HG02610 (cell line): Measurements from ENCODE around the gene EIF3J.

Experiments
- ATAC-seq: cut with Tn5 transposase; IDR thresholded peaks from one replicate; pipeline ENCODE4 v1.9.1; 2021; ENCODE audit warnings: mild to moderate bottlenecking, moderate library complexity; ENCODE audit not compliant: unreplicated experiment

The EIF3J gene

DNA sequence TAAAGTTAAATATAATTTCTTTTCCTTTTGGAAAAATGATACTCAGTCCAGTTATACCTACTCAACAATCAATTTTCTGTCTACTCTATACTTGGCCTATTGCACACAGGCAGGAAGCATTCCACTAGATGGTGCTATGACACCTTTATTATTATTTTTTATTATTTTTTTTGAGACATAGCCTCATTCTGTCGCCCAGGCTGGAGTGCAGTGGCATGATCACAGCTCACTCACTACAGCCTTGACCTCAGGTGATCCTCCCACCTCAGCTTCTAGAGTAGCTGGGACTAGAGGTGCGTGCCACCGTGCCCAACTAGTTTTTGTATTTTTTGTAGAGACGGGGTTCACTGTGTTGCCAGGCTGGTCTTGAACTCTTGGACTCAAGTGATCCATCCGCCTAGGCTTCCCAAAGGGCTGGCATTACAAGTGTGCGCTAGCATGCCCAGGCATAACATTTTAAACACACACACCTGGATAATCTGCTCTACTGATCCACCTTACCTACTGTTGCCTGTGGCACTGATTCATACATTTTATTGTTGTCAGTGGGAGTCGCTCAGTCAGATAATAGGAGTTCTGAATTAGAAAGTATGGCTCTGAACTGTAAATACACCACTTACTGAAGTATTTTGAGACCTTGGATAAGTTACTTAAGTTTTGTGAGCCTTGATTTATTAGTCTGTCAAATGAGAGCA lies 56.2 kb downstream of the EIF3J start:
- ATAC-seq: no peak

DNA sequence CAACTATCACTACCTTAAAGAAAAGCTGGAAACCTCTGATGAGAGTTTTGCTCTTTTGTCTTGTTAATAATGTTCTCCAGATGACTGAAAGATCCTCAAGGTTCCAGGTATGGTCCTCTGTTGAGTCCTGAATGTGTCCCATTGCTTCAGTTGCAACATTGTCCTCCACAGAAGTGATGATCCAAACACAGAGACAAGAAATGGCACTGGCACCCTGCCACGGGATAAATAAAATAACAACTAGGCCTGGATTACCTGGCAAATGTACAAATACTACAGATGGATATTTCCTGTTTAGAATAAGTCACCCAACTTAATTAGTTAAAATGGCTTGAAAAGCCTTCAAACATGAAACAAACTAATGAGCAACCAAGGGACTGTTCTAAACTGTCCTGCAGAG lies 58.3 kb downstream of the EIF3J start:
- no peak for ATAC-seq

DNA sequence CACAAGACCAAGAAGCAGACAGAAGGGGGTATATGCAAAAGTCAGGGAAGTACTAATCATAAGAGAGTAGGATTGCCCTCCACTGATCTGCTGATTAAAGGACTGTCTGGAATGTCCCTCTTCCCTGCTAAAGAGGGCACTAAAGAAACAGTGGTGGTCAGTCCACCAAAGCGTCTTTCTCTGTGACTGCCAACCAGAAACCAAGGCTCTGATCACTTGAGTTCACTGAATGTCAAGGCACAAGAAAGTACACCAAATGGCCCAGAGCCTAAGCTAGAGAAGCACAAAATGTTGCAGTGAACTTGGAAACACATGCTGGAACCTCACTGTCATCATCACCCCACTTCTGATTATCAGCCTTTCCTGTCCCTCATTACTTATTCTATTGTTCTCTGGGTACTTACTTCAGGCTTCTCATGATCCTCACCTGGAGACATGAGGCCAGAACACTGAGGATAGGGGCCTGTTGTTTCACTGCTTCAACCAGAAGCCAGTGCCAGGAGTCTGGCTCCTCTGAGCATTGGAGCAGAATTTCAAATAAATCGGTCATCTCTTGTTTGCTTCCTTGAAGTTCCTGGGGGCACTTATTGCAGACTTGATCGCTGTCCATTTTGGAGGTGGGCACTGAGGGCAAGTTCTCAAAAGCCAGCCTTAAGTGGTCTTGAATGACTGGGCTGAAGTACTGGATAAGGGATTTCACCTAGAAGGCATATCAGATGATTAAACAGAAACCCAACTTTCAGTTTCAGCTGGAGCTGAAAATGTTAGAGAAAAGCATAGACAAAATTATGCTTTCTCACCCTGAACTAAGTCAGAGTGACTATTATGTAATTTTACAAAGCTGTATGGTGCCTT lies 58.9 kb downstream of the EIF3J start:
- ATAC-seq: no peak

DNA sequence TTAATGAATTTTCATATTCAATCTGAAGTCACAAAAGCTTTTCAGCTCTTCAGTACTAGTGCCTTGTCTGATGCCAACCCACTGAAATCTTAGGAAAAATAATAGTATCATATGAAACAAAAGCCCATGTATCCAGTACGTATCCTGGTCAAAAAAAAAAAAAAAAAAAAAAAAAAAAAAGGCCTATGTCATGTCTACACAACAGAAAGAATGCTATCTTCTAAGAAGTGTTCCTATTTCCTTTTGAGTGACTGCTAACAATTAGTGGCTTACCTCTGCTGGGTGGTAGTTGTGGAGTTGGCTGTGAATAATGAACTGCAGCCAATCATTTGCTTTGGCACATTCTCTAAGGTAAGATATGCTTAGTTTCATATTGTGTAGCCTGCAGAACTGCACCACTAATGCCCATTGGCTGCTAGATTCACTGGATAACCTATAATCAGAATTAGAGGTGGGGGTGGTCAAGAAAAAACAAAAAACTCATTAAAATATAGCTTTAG lies 59.6 kb downstream of the EIF3J start:
- no peak for ATAC-seq

DNA sequence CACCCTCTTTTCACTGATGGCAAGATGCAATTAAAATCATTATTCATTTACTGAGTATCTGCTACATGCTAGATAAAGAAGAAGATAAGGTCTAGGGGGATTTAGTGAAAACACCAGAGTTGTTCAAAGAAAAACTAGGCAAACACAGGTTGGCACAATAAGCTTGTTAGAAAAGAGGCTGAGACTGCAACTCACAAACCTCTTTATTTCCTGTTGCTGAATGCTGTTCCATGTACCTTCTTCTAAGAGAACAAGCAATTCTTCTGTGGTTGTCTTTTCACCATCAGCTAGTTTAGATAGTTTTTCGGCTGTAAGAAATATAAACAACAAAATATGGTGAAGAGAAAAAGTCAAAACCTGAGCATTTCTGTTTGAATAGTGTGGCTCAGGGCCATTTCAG lies 61.1 kb downstream of the EIF3J start:
- ATAC-seq: no peak

DNA sequence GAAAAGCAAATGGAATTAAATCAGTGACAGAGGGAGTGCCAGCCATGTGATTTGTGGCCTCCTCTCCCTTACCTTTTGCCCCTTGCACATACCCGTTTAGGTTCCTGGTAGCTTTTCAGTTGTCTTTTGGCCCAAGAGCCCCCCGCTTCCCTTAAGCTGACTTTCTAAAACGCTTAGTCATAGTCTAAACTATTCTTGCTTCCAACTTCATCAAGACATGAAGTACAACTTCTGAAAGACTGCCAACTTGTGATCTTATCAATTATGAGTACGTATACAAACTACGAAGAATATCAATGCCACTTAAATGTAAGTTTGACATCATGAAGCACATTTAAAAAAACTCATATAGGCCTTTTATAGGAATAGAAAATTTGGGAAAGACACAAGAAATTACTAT lies 61.9 kb downstream of the EIF3J start:
- ATAC-seq: no peak

GRCh38 chr15:44603126-44603525 lies 66.2 kb downstream of the EIF3J start:
- ATAC-seq: no peak

DNA sequence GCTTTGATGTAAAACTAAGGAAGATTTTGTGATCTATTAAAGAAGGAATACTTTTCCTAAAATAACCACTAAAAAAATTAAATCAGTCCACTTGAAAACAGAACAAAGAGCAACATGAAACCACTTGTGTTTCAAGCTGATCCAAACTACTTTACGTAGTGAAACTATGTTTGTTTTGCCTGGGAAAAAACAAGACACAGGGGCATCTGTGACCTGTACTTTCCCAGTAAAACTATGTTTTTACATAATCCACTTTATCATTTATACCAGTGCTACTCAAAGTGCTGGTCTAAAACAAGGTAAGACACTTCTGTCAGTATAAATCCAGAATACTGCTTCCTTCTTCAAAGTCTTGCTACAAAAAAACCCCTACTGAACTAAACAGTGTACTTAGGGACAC lies 69.8 kb downstream of the EIF3J start:
- ATAC-seq: no peak
